MM.1S (cell line): ENCODE data around the gene ST8SIA5.

Experiments used
- EZH2 ChIP-seq: fragments of 300-600 bp; sonication (generic); optimal IDR thresholded peaks from 2 replicates; pipeline ENCODE3; 2017; ENCODE audit warnings: low read depth, mild to moderate bottlenecking, antibody characterized with exemption, low read length, mixed read lengths
- EZH2phosphoT487 ChIP-seq: fragments of 300-600 bp; sonication (generic); IDR thresholded peaks from 2 replicates; pipeline ENCODE4 v1.6.1; 2018; ENCODE audit warnings: antibody characterized with exemption, low read length
- TF ChIP-seq, protein P1 (sequence below): fragments of 300-600 bp; sonication (generic); IDR thresholded peaks from 2 replicates; pipeline ENCODE4 v1.5.1; 2016; ENCODE audit warnings: antibody characterized with exemption, low read length, mixed read lengths

DNA sequence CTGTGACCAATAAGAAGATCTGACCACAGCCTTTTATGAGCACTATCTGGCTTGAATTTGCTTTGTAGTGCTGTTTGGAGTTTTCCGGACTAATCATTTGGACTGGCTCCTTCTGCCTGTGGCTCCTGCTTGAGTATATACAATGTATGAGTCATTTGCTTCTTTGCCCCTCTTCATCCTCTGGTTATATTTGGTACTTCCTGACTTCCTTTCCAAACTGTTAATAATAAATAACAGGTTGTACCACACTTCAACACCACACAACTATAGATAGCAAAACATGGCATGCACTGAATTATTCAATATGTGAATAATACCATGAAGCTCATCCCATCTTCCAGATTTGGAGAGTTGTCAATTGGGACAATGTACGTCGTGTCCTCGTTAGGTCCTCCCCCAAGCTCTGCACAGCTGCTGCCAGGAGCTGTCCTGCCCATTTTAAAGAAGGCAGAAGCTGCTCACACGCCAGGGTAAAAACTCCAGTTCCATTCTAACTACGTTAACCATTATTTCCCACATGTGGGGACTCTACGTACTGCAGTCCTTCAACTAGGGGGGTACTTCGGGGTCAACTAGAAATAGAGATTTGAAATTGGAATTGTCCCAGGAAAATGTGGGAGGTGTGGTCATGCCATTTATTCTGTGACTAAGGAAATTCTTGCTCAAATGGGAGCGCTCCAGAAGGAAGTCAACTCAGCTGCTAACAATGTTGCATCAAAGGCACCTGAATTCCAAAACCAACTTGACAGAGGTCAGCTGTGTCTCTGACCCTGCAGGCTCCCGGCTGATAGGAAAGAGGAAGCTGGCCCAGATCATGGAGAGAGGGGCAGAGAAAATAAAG is 38.1 kb downstream of the ST8SIA5 start:
- TF ChIP-seq, protein P1, sequence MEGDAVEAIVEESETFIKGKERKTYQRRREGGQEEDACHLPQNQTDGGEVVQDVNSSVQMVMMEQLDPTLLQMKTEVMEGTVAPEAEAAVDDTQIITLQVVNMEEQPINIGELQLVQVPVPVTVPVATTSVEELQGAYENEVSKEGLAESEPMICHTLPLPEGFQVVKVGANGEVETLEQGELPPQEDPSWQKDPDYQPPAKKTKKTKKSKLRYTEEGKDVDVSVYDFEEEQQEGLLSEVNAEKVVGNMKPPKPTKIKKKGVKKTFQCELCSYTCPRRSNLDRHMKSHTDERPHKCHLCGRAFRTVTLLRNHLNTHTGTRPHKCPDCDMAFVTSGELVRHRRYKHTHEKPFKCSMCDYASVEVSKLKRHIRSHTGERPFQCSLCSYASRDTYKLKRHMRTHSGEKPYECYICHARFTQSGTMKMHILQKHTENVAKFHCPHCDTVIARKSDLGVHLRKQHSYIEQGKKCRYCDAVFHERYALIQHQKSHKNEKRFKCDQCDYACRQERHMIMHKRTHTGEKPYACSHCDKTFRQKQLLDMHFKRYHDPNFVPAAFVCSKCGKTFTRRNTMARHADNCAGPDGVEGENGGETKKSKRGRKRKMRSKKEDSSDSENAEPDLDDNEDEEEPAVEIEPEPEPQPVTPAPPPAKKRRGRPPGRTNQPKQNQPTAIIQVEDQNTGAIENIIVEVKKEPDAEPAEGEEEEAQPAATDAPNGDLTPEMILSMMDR, result no peak
- no peak for TF ChIP-seq EZH2
- TF ChIP-seq EZH2phosphoT487, result no peak
